Activated CD8-positive, alpha-beta T cell treated with anti-CD3 and anti-CD28 coated beads, Interleukin-2, amount 10 ng/mL, durations not matched to agents 7 days and 5 days (primary cell): ENCODE results near the gene SLC35G2. TPM values are rescaled to one million over a fixed set of nuclear protein-coding genes. Genes with fewer than 3 reads are reported as not detected.
"Not testable (repeated sequence)": the region's sequence is repeated elsewhere in the genome, so short reads cannot be mapped to it uniquely, and the experiment has no call there.

ENCODE experiments used
- ATAC-seq: fragments of 150-1000 bp; cut with Tn5 transposase; one replicate; pipeline ENCODE4 v1.10.0; 2021; ENCODE audit warnings: moderate library complexity
- CTCF ChIA-PET: fragments of 350-600 bp; sonication (Branson Sonifier 250); formaldehyde crosslinking; loops from one replicate; lab custom pipeline; 2021; ENCODE audit warnings: antibody characterized with exemption; lab: Charles Lee
- POLR2A ChIA-PET: fragments of 350-600 bp; sonication (Branson Sonifier 250); formaldehyde crosslinking; loops from one replicate; lab custom pipeline; 2021; ENCODE audit warnings: antibody characterized with exemption; lab: Charles Lee
- DNase-seq: peaks from one replicate; pipeline ENCODE4 v3.0.0-alpha.2; 2020
- H3K27ac Mint-ChIP-seq: one replicate; pipeline ENCODE4 v1.8.0; 2021; ENCODE audit warnings: mild to moderate bottlenecking, mixed read lengths
- H3K27me3 Mint-ChIP-seq: one replicate; pipeline ENCODE4 v1.8.0; 2021; ENCODE audit warnings: low read depth, mixed read lengths
- H3K36me3 Mint-ChIP-seq: one replicate; pipeline ENCODE4 v1.8.0; 2021; ENCODE audit warnings: low read depth, mixed read lengths
- H3K4me1 Mint-ChIP-seq: one replicate; pipeline ENCODE4 v1.8.0; 2021; ENCODE audit warnings: low read depth, mixed read lengths
- H3K4me3 Mint-ChIP-seq: one replicate; pipeline ENCODE4 v1.8.0; 2021; ENCODE audit warnings: mild to moderate bottlenecking, mixed read lengths
- H3K9me3 Mint-ChIP-seq: one replicate; pipeline ENCODE4 v1.8.0; 2022; ENCODE audit warnings: mixed read lengths; ENCODE audit not compliant: insufficient read depth
- total RNA-seq, 2 experiments: library from RNA; stranded (reverse); gene quantifications; one replicate each; pipeline ENCODE4 v1.2.3, GENCODE V29; 2021

Gene SLC35G2
- total RNA-seq, 2 experiments from 2014 or later, result 0.16 TPM; not detected in 1

DNA sequence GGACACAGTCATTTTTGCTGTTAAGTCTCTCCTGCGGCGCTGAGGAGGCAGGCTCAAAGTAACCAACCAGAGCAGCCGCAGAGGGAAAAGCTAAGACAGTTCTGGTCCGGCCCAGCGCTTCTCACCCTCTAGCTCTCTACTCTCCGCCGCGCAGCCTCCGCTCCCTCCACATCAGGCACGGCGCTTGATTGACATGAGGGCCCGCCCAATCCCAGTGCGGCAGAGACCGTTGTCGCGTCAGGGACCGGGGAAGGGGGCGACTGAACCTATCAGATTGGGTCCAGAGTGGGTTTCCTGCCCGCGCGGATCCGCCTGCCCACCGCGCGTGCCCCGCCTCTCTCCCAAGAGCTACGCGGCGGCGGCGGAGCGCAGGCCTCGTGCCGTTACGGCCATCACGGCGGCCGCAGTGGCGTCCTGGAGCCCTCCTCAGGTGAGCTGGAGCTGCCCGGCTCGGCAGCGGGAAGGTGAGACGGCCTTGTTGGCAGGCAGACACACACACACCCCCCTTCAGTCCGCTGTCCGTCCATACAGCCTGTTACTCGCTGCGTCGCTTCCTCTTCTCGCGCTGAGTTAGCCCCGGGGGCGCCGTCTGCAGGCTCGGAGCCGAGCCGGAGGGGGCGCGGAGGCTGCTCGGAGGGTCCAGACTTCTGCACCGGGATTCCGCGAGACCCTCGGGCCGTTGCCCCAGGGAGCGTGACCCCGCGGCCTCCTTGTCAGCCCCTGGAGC, 43.1 kb downstream of the SLC35G2 start, which contains the start of gene NCK1:
Gene NCK1, plus strand, starts transcription at position 319 of the 727 bp plus-strand sequence. CDS start 65,794 bp downstream, outside the sequence.
- Mint-ChIP-seq H3K4me1 (peaks cover 49% of the 10 kb centered on the region), H3K4me3 (peak within 1 kb of the TSS; percentile 92), H3K36me3 (peaks cover 23% of the 10 kb centered on the region), H3K9me3 (no peaks in the 10 kb centered on the region), H3K27me3 (no peaks in the 10 kb centered on the region), H3K27ac (peak within 1 kb of the TSS; percentile 96)
- CTCF ChIA-PET, result interaction anchor here (0.7 to 5.3 kb wide), 18 partner anchors 11 to 556 kb away, joined by 3 to 57 read pairs (median 3); partner anchors contain the start of gene STAG1
- DNase-seq (peak; percentile 99), ATAC-seq (peak; percentile 99)
- POLR2A ChIA-PET, result interaction anchor here (0.7 to 4.8 kb wide), 23 partner anchors 9 to 665 kb away, joined by 3 to 68 read pairs (median 4); partner anchors contain the start of genes MSL2, SLC35G2 and STAG1

DNA sequence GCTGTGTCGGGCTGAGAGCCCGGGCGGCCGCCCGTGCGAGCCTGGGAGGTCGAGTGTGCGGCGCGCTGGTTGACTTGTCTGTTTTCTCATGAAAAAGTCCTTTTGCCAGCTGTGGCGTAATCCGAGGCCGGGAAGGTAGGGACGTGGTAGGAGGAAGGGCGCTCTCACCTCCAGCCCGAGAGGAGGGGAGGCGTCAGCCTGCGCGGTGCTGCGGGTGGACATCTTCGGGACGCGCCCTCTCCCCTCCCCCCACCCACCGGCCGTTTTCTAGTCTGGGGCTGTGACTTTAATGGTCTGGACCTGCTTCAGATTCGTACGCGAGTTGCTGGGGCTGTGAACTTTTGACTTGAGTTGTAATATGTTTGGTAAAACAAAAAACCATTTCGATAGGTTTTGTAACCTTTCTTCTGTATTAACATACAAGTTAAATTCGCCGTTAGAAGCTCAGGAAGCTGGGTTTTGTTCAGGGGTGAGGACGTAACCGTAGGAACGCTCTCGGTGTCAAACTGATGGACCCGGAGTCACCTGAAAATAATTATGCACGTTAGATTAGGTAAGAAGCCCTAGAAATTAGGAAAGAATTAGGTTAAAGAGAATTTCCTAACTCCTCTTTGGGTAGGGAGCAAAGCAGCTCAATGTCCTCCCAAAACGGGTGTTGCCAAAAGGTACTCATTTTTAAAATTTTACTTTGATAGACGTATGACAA, 43.8 kb downstream of the SLC35G2 start:
- peak overlapping the region; percentile 96 for H3K27ac Mint-ChIP-seq
- CTCF ChIA-PET, result interaction anchor here (0.6 to 5.3 kb wide), 11 partner anchors 11 to 557 kb away, joined by 3 to 57 read pairs (median 3); partner anchors contain the start of gene STAG1
- POLR2A ChIA-PET, result interaction anchor here (0.7 to 4.8 kb wide), 16 partner anchors 11 to 666 kb away, joined by 3 to 68 read pairs (median 5); partner anchors contain the start of genes MSL2, SLC35G2 and STAG1
- no peaks in the 10 kb centered on the region for H3K27me3 Mint-ChIP-seq
- ATAC-seq (peak; percentile 14), DNase-seq (peak; percentile 48)
- peaks cover 49% of the 10 kb centered on the region for H3K4me1 Mint-ChIP-seq
- peak overlapping the region; percentile 92 for H3K4me3 Mint-ChIP-seq
- H3K9me3 Mint-ChIP-seq, result no peaks in the 10 kb centered on the region
- peaks cover 26% of the 10 kb centered on the region for H3K36me3 Mint-ChIP-seq

DNA sequence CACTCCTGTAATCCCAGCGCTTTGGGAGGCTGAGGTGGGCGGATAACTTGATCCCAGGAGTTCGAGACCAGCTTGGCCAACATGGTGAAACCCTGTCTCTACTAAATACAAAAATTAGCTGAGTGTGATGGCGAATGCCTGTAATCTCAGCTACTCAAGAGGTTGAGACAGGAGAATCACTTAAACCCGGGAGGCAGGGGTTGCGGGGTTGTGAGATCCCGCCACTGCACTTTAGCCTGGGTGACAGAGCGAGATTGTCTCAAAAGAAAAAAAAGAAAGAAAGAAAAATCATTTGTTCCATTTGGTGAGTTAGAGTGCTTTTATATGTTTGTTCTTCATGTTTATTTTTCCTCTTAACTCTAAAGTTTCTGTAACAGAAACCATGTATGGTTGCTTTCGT, 50.4 kb downstream of the SLC35G2 start:
- H3K27me3 Mint-ChIP-seq, result no peaks in the 10 kb centered on the region

DNA sequence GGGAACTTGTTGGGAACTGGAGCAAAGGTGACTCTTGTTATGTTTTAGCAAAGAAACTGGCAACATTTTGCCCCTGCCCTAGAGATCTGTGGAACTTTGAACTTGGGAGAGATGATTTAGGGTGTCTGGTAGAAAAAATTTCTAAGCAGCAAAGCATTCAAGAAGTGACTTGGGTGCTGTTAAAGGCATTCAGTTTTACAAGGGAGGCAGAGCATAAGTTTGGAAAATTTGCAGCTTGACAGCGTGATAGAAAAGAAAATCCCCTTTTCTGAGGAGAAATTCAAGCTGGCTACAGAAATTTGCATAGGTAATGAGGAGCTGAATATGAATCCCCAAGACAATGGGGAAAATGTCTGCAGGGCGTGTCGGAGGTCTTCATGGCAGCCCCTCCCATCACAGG, 53.3 kb downstream of the SLC35G2 start:
- ATAC-seq, POLR2A ChIA-PET, H3K4me3 Mint-ChIP-seq, H3K27ac Mint-ChIP-seq, DNase-seq, H3K27me3 Mint-ChIP-seq: not testable (repeated sequence)
- H3K9me3 Mint-ChIP-seq, result peaks cover 19% of the 10 kb centered on the region
- peaks cover 68% of the 10 kb centered on the region for H3K36me3 Mint-ChIP-seq
- CTCF ChIA-PET, result interaction anchor here (1.0 kb wide), 1 partner anchor 120 kb away, joined by 3 read pairs; the partner anchor contains the start of gene STAG1
- peaks cover 17% of the 10 kb centered on the region for H3K4me1 Mint-ChIP-seq

More for the DNA sequence above, 50.4 kb downstream of the SLC35G2 start:
- Mint-ChIP-seq H3K4me3 (no peak overlapping the region), H3K9me3 (peaks cover 19% of the 10 kb centered on the region), H3K27ac (no peak overlapping the region), H3K36me3 (peaks cover 60% of the 10 kb centered on the region), H3K4me1 (peaks cover 31% of the 10 kb centered on the region)
- POLR2A ChIA-PET, result no interaction called here
- CTCF ChIA-PET, result no interaction called here
- no peak for DNase-seq
- no peak for ATAC-seq

DNA sequence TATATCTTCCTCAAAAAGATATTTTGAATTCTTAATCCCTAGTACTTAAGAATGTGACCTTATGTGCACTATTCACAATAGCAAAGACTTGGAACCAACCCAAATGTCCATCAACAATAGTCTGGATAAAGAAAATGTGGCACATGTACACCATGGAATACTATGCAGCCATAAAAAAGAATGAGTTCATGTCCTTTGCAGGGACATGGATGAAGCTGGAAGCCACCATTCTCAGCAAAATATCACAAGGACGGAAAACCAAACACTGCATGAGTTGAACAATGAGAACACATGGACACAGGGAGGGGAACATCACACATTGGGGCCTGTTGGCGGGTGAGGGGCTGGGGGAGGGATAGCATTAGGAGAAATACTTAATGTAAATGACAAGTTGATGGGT, 60.6 kb downstream of the SLC35G2 start:
- CTCF ChIA-PET, DNase-seq, H3K27me3 Mint-ChIP-seq, H3K4me3 Mint-ChIP-seq, POLR2A ChIA-PET, H3K27ac Mint-ChIP-seq, H3K9me3 Mint-ChIP-seq, ATAC-seq: not testable (repeated sequence)
- H3K4me1 Mint-ChIP-seq, result peaks cover 29% of the 10 kb centered on the region
- H3K36me3 Mint-ChIP-seq, result peaks cover 48% of the 10 kb centered on the region

DNA sequence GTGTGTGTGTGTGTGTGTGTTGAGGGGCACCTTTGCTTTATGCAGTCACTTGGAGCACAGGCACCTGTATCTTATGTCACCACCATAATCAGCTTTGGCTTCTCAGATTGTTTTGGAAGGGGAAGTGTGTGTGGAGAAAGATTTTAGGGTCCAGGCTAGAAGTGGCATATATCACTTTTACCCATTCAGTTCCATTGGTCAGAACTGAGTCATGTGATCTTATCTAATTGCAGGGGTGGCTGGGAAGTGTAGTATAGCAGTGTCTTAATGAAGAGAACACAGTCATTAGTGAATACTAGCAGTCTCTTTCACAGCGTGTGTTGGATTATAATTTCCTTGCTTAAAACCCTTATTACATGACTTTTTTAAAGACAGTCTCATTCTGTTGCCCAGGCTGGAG, 63.6 kb downstream of the SLC35G2 start:
- DNase-seq (no peak), ATAC-seq (no peak)
- Mint-ChIP-seq H3K9me3 (peaks cover 8% of the 10 kb centered on the region), H3K4me1 (peaks cover 55% of the 10 kb centered on the region), H3K27me3 (no peaks in the 10 kb centered on the region), H3K27ac (no peak overlapping the region), H3K4me3 (no peak overlapping the region), H3K36me3 (peaks cover 38% of the 10 kb centered on the region)
- ChIA-PET CTCF (no interaction called here), POLR2A (interaction anchor here (0.8 kb wide), 1 partner anchor 21 kb away, joined by 4 read pairs; the partner anchor contains the start of gene NCK1)

DNA sequence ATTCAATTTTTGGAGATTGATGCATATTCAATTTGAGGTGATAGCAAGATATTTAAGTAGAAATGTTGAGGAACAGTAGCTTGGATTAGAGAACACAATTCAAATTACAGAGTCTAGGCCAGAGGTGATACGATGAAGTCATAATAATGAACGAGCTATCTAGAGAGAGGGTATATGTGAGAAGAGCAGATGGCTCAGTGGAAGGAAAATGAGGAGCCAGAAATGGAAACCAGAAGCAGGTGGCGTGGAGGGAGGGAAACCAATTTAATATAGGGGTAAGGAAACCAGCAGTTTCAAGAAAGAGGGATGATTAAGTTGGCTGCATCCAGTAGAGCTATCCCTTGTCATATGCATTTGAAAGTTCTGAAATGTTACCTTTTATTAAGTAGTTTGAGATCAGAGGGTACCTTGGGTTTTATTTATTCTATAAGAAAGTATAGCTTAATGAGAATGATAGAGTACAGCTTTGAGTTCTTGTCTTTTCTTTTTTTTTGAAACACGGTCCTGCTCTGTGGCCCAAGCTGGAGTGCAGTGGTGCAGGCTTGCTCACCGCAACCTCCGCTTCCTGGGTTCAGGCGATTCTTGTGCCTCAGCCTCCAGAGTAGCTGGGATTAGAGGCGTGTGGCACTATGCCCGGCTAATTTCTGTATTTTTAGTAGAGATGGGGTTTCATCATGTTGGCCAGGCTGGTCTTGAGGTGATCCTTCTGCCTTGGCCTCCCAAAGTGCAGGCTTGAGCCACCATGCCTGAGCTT, 65.2 kb downstream of the SLC35G2 start:
- ATAC-seq, result no peak
- H3K36me3 Mint-ChIP-seq, result peaks cover 35% of the 10 kb centered on the region
- no peak overlapping the region for H3K4me3 Mint-ChIP-seq
- ChIA-PET CTCF (interaction anchor here (1.1 to 3.1 kb wide), 5 partner anchors 11 to 131 kb away, joined by 3 to 12 read pairs (median 6); partner anchors contain the start of genes NCK1 and STAG1), POLR2A (interaction anchor here (1.2 to 3.0 kb wide), 2 partner anchors 22 to 131 kb away, joined by 4 to 17 read pairs; partner anchors contain the start of genes NCK1 and STAG1)
- peaks cover 56% of the 10 kb centered on the region for H3K4me1 Mint-ChIP-seq
- peak overlapping the region; percentile 62 for H3K27ac Mint-ChIP-seq
- no peak for DNase-seq
- H3K9me3 Mint-ChIP-seq, result peaks cover under 1% of the 10 kb centered on the region
- no peaks in the 10 kb centered on the region for H3K27me3 Mint-ChIP-seq

DNA sequence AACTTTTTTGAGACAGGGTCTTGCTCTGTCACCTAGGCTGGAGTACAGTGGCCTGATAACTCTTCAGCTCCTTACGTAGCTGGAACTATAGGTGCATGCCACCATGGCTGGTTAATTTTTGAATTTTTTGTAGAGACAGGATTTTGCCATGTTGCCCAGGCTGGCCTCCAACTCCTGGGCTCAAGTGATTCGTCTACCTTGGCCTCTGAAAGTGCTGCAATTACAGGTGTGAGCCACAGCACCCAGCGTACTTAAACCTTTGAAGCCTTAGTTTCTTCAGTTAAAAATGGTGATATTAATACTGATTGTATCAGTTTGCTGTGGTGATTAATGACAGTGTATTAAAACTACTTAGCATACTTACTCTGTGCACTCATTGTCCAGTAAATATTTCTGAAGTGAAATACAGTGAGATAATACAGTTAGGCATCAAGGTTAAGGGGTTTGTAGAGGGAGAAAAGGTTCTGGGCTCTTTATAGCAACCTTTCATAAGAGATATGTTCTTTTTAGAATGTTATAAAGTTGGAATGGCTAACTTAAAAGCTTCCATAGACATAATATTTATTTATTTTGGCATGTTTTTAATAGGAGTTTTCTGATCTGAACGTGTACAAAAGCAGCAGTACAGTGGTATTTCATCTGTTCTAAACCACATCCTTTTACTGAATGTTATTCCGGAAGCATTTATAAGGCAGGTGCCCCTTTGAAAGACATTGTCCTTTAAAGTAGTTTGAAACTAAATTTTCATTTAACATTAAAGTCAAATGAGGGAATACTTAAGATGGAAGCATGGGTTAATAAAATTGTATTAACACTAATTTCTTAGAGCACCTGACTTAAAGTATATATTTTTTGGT, 66.7 kb downstream of the SLC35G2 start:
- POLR2A ChIA-PET, result interaction anchor here (0.6 to 3.0 kb wide), 2 partner anchors 24 to 621 kb away, joined by 3 to 17 read pairs; partner anchors contain the start of gene NCK1

DNA sequence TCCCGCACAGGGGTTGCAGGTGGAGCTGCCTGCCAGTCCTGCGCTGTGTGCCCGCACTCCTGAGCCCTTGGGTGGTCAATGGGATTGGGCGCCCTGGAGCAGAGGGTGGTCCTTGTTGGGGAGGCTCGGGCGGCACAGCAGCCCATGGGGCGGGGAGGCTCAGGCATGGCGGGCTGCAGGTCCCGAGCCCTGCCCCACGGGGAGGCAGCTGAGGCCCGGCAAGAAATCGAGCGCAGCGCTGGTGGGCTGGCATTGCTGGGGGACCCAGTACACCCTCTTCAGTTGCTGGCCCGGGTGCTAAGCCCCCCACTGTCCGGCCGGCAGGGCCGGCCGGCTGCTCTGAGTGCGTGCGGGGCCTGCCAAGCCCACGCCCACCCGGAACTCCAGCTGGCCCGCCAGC, 71.0 kb downstream of the SLC35G2 start:
- ChIA-PET CTCF (no interaction called here), POLR2A (no interaction called here)
- Mint-ChIP-seq H3K27ac (no peak overlapping the region), H3K4me1 (peaks cover 35% of the 10 kb centered on the region), H3K9me3 (peaks cover 8% of the 10 kb centered on the region), H3K36me3 (peaks cover 53% of the 10 kb centered on the region), H3K4me3 (no peak overlapping the region), H3K27me3 (no peaks in the 10 kb centered on the region)
- ATAC-seq (no peak), DNase-seq (no peak)

More for the DNA sequence above, 66.7 kb downstream of the SLC35G2 start:
- H3K36me3 Mint-ChIP-seq, result peaks cover 37% of the 10 kb centered on the region
- ATAC-seq (peak; percentile 81), DNase-seq (no peak)
- peak overlapping the region; percentile 88 for H3K27ac Mint-ChIP-seq
- peak overlapping the region; percentile 56 for H3K4me3 Mint-ChIP-seq
- no peaks in the 10 kb centered on the region for H3K27me3 Mint-ChIP-seq
- CTCF ChIA-PET, result interaction anchor here (1.0 to 3.1 kb wide), 4 partner anchors 15 to 133 kb away, joined by 3 to 12 read pairs (median 8); partner anchors contain the start of genes NCK1 and STAG1
- no peaks in the 10 kb centered on the region for H3K9me3 Mint-ChIP-seq
- H3K4me1 Mint-ChIP-seq, result peaks cover 54% of the 10 kb centered on the region
